ENCODE measurements around the gene EYA3.

EYA3 gene

GRCh38 chr1:27928216-27928954, 160.0 kb downstream of the EYA3 start:
- Mint-ChIP-seq H3K27me3 (peaks cover 4 to 11% of the 10 kb centered on the region in 2 donors), H3K4me1 (peaks cover 3 to 17% of the 10 kb centered on the region in 2 donors), H3K4me3 (no peak overlapping the region), H3K9me3 (no peaks in the 10 kb centered on the region), H3K36me3 (no peaks in the 10 kb centered on the region), H3K27ac (no peak overlapping the region)
- no peak for DNase-seq
- no peak for ATAC-seq (replicated peaks)

GRCh38 chr1:27922272-27922671, 166.1 kb downstream of the EYA3 start:
- Mint-ChIP-seq H3K4me3 (no peak overlapping the region), H3K4me1 (no peaks in the 10 kb centered on the region), H3K36me3 (no peaks in the 10 kb centered on the region), H3K9me3 (no peaks in the 10 kb centered on the region), H3K27me3 (peaks cover 0 to 12% of the 10 kb centered on the region in 2 donors), H3K27ac (no peak overlapping the region)
- ATAC-seq (replicated peaks), result no peak
- no peak for DNase-seq

Measured in stimulated activated naive B cell treated with anti-CD40 and anti-IgM and Interleukin-4, amounts not matched to agents 10 μg/mL and 1 μg/mL and 100 μg/mL, for 72 hours (primary cell).